MCF 10A (cell line): ENCODE results near the gene MTHFD2. TPM values are rescaled to one million over a fixed set of nuclear protein-coding genes. Genes with fewer than 3 reads are reported as not detected.

ENCODE experiments used
- BruUV-seq: library from RNA; stranded (reverse); fragments of 400-500 nt; replicated peaks from 2 replicates; lab custom pipeline; 2021; lab: Mats Ljungman, UMichigan
- CTCF ChIA-PET: fragments of 300-600 bp; sonication (Branson Sonifier 250); formaldehyde crosslinking; extraction: SDS; loops from one replicate; lab custom pipeline; 2021; ENCODE audit warnings: antibody characterized with exemption, inconsistent platforms; lab: Yijun Ruan, JAX
- POLR2A ChIA-PET: fragments of 300-600, 350-650 bp; sonication (Branson Sonifier 250); formaldehyde crosslinking; extraction: SDS; loops from one replicate; lab custom pipeline; 2020; ENCODE audit warnings: antibody characterized with exemption, inconsistent platforms; lab: Yijun Ruan, JAX
- DNase-seq: peaks from one replicate; pipeline ENCODE4 v3.0.0-alpha.2; 2018; ENCODE audit not compliant: unreplicated experiment
- H3K27ac Mint-ChIP-seq: one replicate; pipeline ENCODE4 v1.8.0; 2022; ENCODE audit warnings: mild to moderate bottlenecking, low read depth, mixed read lengths; ENCODE audit not compliant: unreplicated experiment
- H3K27me3 Mint-ChIP-seq: one replicate; pipeline ENCODE4 v1.8.0; 2022; ENCODE audit warnings: mixed read lengths; ENCODE audit not compliant: insufficient read depth, unreplicated experiment
- H3K36me3 Mint-ChIP-seq: one replicate; pipeline ENCODE4 v1.8.0; 2022; ENCODE audit warnings: mild to moderate bottlenecking, moderate library complexity, mixed read lengths; ENCODE audit not compliant: insufficient read depth, unreplicated experiment
- H3K4me1 Mint-ChIP-seq: one replicate; pipeline ENCODE4 v1.8.0; 2022; ENCODE audit warnings: mixed read lengths; ENCODE audit not compliant: insufficient read depth, unreplicated experiment
- H3K4me3 Mint-ChIP-seq: one replicate; pipeline ENCODE4 v1.8.0; 2022; ENCODE audit warnings: mild to moderate bottlenecking, moderate library complexity, mixed read lengths; ENCODE audit not compliant: unreplicated experiment
- H3K9me3 Mint-ChIP-seq: one replicate; pipeline ENCODE4 v1.8.0; 2022; ENCODE audit warnings: mixed read lengths; ENCODE audit not compliant: unreplicated experiment
- intact Hi-C: fragments of 100-400 bp; cut with micrococcal nuclease; formaldehyde crosslinking; loops from 2 replicates; pipeline ENCODE4 v1.14.1; 2022
- total RNA-seq: library from RNA; stranded (reverse); gene quantifications from 2 replicates; pipeline ENCODE4 v1.2.3, GENCODE V29; 2022
- TF ChIP-seq, protein P1 (sequence below): fragments of 200-600 bp; IDR thresholded peaks from one replicate; pipeline ENCODE4 v1.8.0; 2022; ENCODE audit warnings: antibody characterized with exemption, mild to moderate bottlenecking; ENCODE audit not compliant: unreplicated experiment

MTHFD2 gene
- total RNA-seq, 1 experiment from 2014 or later = 470 TPM

DNA sequence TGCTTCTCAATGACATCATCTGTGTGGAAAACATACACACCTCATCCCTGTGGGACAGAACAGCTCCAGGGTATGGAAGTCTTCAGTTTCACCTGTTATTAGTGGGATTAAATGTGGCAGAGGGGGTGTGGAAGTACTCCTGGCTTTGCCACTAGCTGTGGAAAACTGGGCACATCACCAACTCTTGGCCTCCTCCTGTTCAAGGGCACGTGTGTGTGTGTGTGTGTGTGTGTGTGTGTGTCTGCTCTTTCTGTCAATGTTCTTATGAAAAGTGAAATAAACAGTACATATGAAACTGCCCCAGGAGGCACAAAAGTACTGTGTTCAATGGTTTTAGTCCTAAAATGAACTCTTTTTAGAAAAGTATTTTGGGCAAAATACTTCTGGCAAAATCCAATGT, 65.9 kb downstream of the MTHFD2 start:
- intact Hi-C loops = loop anchor here (5.0 kb wide), 1 partner anchor 582 kb away; no protein-coding TSS in a partner anchor
- ChIA-PET CTCF (interaction anchor here (0.9 to 1.5 kb wide), 3 partner anchors 14 to 441 kb away, joined by 3 to 6 read pairs (median 3); no protein-coding TSS in a partner anchor), POLR2A (no interaction called here)
- peaks cover 5% of the 10 kb centered on the region for H3K4me1 Mint-ChIP-seq
- no peak for DNase-seq
- H3K27me3 Mint-ChIP-seq = no peaks in the 10 kb centered on the region
- TF ChIP-seq, protein P1, sequence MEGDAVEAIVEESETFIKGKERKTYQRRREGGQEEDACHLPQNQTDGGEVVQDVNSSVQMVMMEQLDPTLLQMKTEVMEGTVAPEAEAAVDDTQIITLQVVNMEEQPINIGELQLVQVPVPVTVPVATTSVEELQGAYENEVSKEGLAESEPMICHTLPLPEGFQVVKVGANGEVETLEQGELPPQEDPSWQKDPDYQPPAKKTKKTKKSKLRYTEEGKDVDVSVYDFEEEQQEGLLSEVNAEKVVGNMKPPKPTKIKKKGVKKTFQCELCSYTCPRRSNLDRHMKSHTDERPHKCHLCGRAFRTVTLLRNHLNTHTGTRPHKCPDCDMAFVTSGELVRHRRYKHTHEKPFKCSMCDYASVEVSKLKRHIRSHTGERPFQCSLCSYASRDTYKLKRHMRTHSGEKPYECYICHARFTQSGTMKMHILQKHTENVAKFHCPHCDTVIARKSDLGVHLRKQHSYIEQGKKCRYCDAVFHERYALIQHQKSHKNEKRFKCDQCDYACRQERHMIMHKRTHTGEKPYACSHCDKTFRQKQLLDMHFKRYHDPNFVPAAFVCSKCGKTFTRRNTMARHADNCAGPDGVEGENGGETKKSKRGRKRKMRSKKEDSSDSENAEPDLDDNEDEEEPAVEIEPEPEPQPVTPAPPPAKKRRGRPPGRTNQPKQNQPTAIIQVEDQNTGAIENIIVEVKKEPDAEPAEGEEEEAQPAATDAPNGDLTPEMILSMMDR = no peak
- H3K36me3 Mint-ChIP-seq = peaks cover 6% of the 10 kb centered on the region
- no peak overlapping the region for H3K27ac Mint-ChIP-seq
- no TSS peak for BruUV-seq
- H3K4me3 Mint-ChIP-seq = no peak overlapping the region
- no peaks in the 10 kb centered on the region for H3K9me3 Mint-ChIP-seq

GRCh38 chr2:74267068-74267467, 68.7 kb downstream of the MTHFD2 start:
- no TSS peak for BruUV-seq
- Mint-ChIP-seq H3K27ac (no peak overlapping the region), H3K9me3 (no peaks in the 10 kb centered on the region), H3K4me1 (no peaks in the 10 kb centered on the region), H3K36me3 (no peaks in the 10 kb centered on the region), H3K27me3 (no peaks in the 10 kb centered on the region), H3K4me3 (no peak overlapping the region)
- CTCF ChIA-PET = interaction anchor here (0.7 to 2.0 kb wide), 5 partner anchors 17 to 114 kb away, joined by 3 to 8 read pairs (median 4); no protein-coding TSS in a partner anchor
- intact Hi-C loops = loop anchor here (1.0 to 5.0 kb wide), 2 partner anchors 67 to 125 kb away; no protein-coding TSS in a partner anchor
- POLR2A ChIA-PET = no interaction called here
- DNase-seq = peak; percentile 63
- TF ChIP-seq, protein P1 = peak; percentile 40

Other genes starting within 250 kb of the MTHFD2 start
- 15.0 and 17.5 TPM in 2 replicates for gene TET3, start 213.7 kb upstream of the MTHFD2 start, total RNA-seq
- gene BOLA3, start 50.7 kb upstream of the MTHFD2 start, total RNA-seq = 72.5 and 83.8 TPM in 2 replicates
- gene MOB1A, start 19.7 kb upstream of the MTHFD2 start, total RNA-seq = 92.6 and 97.5 TPM in 2 replicates
- 0.12 and 0.70 TPM in 2 replicates for gene SLC4A5, start 144.8 kb downstream of the MTHFD2 start, total RNA-seq
- gene DCTN1, start 181.7 kb downstream of the MTHFD2 start, total RNA-seq = 113 and 117 TPM in 2 replicates
- gene C2orf81, start 223.0 kb downstream of the MTHFD2 start, total RNA-seq = 4.3 and 5.6 TPM in 2 replicates
- gene WDR54, start 223.1 kb downstream of the MTHFD2 start, total RNA-seq = 16.4 and 19.9 TPM in 2 replicates
- gene RTKN, start 243.3 kb downstream of the MTHFD2 start, total RNA-seq = 49.1 and 63.0 TPM in 2 replicates